GM18526 (cell line): Measurements from ENCODE around the gene DHRS9.

Source experiments
- POLR2A ChIP-seq: IDR thresholded peaks from 3 replicates; pipeline ENCODE4 v1.6.1; 2011; ENCODE audit not compliant: insufficient read length; ENCODE audit errors: extremely low read depth

Gene DHRS9

GRCh38 chr2:169069341-169069740 is at the start of gene DHRS9:
TSS of gene DHRS9 (plus strand) at chr2:169069563. CDS start at chr2:169081582, 12,019 bp downstream.
- no peak for TF ChIP-seq POLR2A

GRCh38 chr2:169023161-169023560 is 46.2 kb upstream of the DHRS9 start:
- no peak for TF ChIP-seq POLR2A

GRCh38 chr2:169026056-169026455 is 43.3 kb upstream of the DHRS9 start:
- no peak for TF ChIP-seq POLR2A

GRCh38 chr2:169027234-169027633 is 42.1 kb upstream of the DHRS9 start:
- no peak for TF ChIP-seq POLR2A

GRCh38 chr2:169029341-169029740 is 40.0 kb upstream of the DHRS9 start:
- no peak for TF ChIP-seq POLR2A

- no peak for TF ChIP-seq POLR2A
Observed at GRCh38 chr2:169031202-169031601, 38.2 kb upstream of the DHRS9 start, which contains the start of gene ABCB11. TSS of gene ABCB11 (minus strand) at chr2:169031324. CDS start at chr2:169018125, 13,199 bp downstream.

- no peak for TF ChIP-seq POLR2A
Observed at GRCh38 chr2:169034256-169034655, 35.1 kb upstream of the DHRS9 start.

- TF ChIP-seq POLR2A = no peak
Observed at GRCh38 chr2:169034984-169035544, 34.3 kb upstream of the DHRS9 start.

- no peak for TF ChIP-seq POLR2A
Observed at GRCh38 chr2:169035887-169036286, 33.5 kb upstream of the DHRS9 start.

GRCh38 chr2:169036736-169037440 is 32.5 kb upstream of the DHRS9 start:
- TF ChIP-seq POLR2A = no peak

GRCh38 chr2:169038338-169038757 is 31.0 kb upstream of the DHRS9 start:
- TF ChIP-seq POLR2A = no peak

- TF ChIP-seq POLR2A = no peak
Observed at GRCh38 chr2:169039702-169040101, 29.7 kb upstream of the DHRS9 start.

- TF ChIP-seq POLR2A = no peak
Observed at GRCh38 chr2:169041594-169041993, 27.8 kb upstream of the DHRS9 start.

- no peak for TF ChIP-seq POLR2A
Observed at GRCh38 chr2:169042856-169043255, 26.5 kb upstream of the DHRS9 start.

GRCh38 chr2:169046440-169047151 is 22.8 kb upstream of the DHRS9 start:
- no peak for TF ChIP-seq POLR2A
